ENCODE results near the gene FGF14. TPM values are rescaled to one million over a fixed set of nuclear protein-coding genes. Genes with fewer than 3 reads are reported as not detected.

The FGF14 gene
- total and polyA plus RNA-seq, 2 donors (not counting 3 experiments of a cell fraction or from before 2014, with no cell fraction given) = not detected

DNA sequence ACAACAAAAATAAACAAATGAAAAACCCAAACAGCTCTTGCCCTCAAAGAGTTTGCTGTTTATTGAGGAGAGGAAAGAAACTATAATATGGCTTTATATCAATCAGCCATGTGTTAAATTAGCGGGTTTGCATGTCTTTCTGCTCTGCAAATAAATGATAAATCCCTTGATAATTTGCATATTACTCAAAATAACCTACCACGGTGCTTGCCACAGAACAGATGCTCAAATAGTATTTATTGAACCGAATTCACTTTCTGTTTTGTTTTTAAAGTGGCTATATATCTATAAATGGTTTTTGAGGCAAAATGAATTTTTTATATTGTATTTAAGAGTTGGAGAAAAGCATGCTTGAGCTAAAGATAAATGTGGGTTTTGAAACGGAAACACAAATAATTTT lies 521.3 kb downstream of the FGF14 start:
- Histone ChIP-seq H4K20me1 (replicated peaks; ENCODE audit: control insufficient read depth, extremely low read depth, insufficient read depth, low read length) (no peaks in the 10 kb centered on the region), H3K9me3 (replicated peaks; ENCODE audit: control insufficient read depth, insufficient read depth, low read length) (no peaks in the 10 kb centered on the region), H3K9ac (replicated peaks; ENCODE audit: extremely low read depth, insufficient read depth, low read length) (no peak overlapping the region), H3K4me3 (replicated peaks in 1 of 3; ENCODE audit: insufficient read depth in 1 of 3, low read depth in 1 of 3, low read length in 3 of 3) (no peak overlapping the region), H3K79me2 (ENCODE audit: control insufficient read depth, insufficient read depth, low read length) (no peaks in the 10 kb centered on the region), H2AFZ (ENCODE audit: low read depth, low read length) (no peak overlapping the region), H3K27me3 (ENCODE audit: control insufficient read depth in 2 of 2, insufficient read depth in 2 of 2, low read length in 2 of 2) (no peaks in the 10 kb centered on the region), H3K36me3 (ENCODE audit: control insufficient read depth in 2 of 2, extremely low read depth in 1 of 2, insufficient read depth in 2 of 2, low read length in 2 of 2) (no peaks in the 10 kb centered on the region), H3K4me2 (ENCODE audit: insufficient read depth, low read length) (no peak overlapping the region), H3K4me1 (ENCODE audit: control insufficient read depth, extremely low read depth, insufficient read depth, low read length) (no peaks in the 10 kb centered on the region), H3K27ac (ENCODE audit: insufficient read depth, low read depth, low read length) (no peak overlapping the region), H3K9me1 (replicated peaks; ENCODE audit: control insufficient read depth, extremely low read depth, insufficient read depth, low read length) (no peaks in the 10 kb centered on the region)
- CTCF ChIA-PET = no interaction called here
- BruUV-seq (replicated peaks) = no TSS peak
- dilution Hi-C loops (cut with MboI; ENCODE audit: extremely low pct_ligation_motif_present, low sequenced_read_pairs) = no loop called here
- intact Hi-C loops (cut with micrococcal nuclease) = no loop called here
- TF ChIP-seq MAX (IDR thresholded peaks at IDR 0.05; ENCODE audit: insufficient read depth, insufficient read length) (no peak), EZH2 (IDR thresholded peaks at IDR 0.05; ENCODE audit: borderline replicate concordance, low read depth, low read length, severe bottlenecking) (no peak), CTCF (IDR thresholded peaks at IDR 0.05; ENCODE audit: extremely low read depth in 1 of 2, insufficient read depth in 1 of 2, low read depth in 1 of 2, low read length in 2 of 2) (no peak), POLR2A (IDR thresholded peaks at IDR 0.05; ENCODE audit: low read depth, low read length) (no peak), POLR2AphosphoS5 (IDR thresholded peaks at IDR 0.05; ENCODE audit: insufficient read depth, low read depth, low read length) (no peak), MYC (IDR thresholded peaks at IDR 0.05; ENCODE audit: low read depth, low read length) (no peak), FOS (IDR thresholded peaks at IDR 0.05; ENCODE audit: borderline replicate concordance, insufficient read depth, low read length) (no peak), JUN (IDR thresholded peaks at IDR 0.05; ENCODE audit: borderline replicate concordance, insufficient read depth, insufficient read length, low read depth) (no peak), GATA2 (IDR thresholded peaks at IDR 0.05; ENCODE audit: insufficient read depth, insufficient read length, low read depth, low read length) (no peak)
- POLR2A ChIA-PET = no interaction called here
- FAIRE-seq = no peak
- DNase-seq (ENCODE audit: low read depth, low spot score) = no peak
